Activated gamma-delta T cell treated with anti-CD3 and anti-CD28 coated beads, Interleukin-2, amount 50 U/mL, for 16 hours (primary cell): ENCODE data around the gene KRT1.
"Not testable (repeated sequence)": the region's sequence is repeated elsewhere in the genome, so short reads cannot be mapped to it uniquely, and the experiment has no call there.

ENCODE experiments used
- DNase-seq: peaks from one replicate; pipeline ENCODE4 v3.0.0-alpha.2; 2020; ENCODE audit warnings: low read depth

KRT1 gene

DNA sequence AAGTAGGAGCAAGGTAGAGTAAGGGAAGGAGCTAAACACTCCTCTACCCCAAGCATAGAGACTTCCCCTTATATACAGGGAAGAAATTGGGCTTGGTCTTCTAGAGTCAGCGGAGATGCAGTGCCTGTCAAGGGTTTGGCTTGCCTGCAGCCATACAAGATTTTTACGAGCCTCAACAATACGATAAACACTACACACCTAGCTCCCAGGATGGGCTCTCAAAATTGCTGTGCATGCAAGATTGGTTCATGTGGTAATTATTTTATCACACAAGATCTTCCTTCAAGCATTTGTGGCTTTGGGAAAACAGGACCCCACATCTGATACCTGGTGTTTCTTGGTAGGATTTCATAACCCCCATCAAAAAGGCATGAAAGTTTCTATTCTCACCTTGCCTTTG, at the start of gene KRT1:
Gene KRT1, minus strand, starts transcription at position 45 of the 400 bp plus-strand sequence. CDS start 59 bp downstream, outside the sequence.
- no peak for DNase-seq

GRCh38 chr12:52729147-52729546, 48.9 kb upstream of the KRT1 start:
- no peak for DNase-seq

- DNase-seq: no peak
Observed at GRCh38 chr12:52728374-52728773, 48.2 kb upstream of the KRT1 start.

GRCh38 chr12:52727037-52727436, 46.8 kb upstream of the KRT1 start:
- no peak for DNase-seq

DNA sequence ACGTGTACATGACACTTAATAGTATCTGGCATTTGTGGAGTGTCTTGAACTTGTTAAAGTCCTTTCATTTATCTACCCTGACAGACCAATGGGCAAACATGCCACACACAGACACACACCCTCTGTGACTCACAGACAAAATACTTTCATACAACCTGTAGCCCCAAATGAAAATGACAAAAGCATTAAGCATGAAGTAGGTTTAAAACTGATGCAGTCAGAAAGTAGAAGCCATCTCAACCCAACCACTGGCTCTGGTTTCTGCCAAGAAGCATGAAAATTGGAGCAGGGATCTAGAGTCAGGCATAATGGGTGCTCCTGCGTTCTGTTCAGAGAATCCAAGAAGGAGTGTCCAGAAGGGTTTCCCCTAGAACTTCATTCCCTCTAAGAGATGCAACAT, 46.2 kb upstream of the KRT1 start:
- DNase-seq: no peak

DNA sequence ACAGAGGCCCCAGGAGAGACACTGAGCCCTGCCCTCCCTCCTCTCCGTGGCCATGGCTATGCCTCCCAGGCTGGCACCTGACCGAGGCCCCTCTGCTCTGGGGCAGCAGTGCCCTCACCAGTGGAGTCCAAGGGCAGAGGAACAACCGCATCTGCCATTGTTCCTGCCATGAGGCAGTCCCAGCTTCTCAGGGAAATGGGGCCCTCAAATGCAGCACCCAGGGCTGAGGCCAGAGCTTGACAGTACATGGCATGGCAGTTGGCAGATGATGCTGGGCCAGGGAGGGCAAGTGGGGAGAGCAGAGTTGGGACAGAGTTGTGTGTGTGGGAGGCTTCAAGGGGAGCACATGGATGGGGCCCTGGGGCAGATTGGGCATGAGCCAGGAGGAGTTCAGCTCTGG, 44.2 kb upstream of the KRT1 start:
- no peak for DNase-seq

GRCh38 chr12:52722680-52723079, 42.5 kb upstream of the KRT1 start:
- DNase-seq: no peak

- DNase-seq: no peak
Observed at GRCh38 chr12:52721838-52722470, 41.7 kb upstream of the KRT1 start.

- DNase-seq: no peak
Observed at GRCh38 chr12:52720365-52720886, 40.2 kb upstream of the KRT1 start.

GRCh38 chr12:52716061-52716460, 35.9 kb upstream of the KRT1 start:
- DNase-seq: no peak

- DNase-seq: no peak
Observed at GRCh38 chr12:52715416-52715815, 35.2 kb upstream of the KRT1 start.

DNA sequence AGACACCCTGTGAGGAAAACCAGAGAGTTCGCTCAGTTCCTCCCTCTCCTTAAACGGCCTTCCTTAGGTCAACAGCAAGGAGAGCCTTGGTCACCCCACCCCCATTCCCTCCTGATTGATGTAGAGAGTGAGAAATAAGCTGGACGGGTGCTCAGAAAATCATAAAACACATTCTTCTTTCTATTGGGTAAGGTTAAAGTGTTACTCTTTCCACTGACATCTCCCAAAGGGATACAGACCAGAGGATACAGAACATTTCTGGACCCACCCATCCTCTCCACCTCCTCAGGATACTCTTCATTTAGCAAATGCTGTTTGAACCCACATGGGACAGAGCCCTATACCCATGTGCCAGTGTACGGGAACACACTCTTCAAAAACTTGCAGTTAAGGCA, 34.7 kb upstream of the KRT1 start:
- DNase-seq: no peak

GRCh38 chr12:52713960-52714886, 34.0 kb upstream of the KRT1 start:
- no peak for DNase-seq

DNA sequence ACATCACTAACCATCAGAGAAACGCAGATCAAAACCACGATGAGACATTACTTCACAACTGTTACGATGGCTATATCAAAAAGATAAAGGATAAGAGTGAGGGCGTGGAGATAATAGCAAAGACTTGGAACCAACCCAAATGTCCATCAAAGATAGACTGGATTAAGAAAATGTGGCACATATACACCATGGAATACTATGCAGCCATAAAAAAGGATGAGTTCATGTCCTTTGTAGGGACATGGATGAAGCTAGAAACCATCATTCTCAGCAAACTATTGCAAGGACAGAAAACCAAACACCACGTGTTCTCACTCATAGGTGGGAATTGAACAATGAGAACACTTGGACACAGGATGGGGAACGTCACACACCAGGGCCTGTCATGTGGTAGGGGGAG, 31.9 kb upstream of the KRT1 start:
- not testable (repeated sequence) for DNase-seq

DNA sequence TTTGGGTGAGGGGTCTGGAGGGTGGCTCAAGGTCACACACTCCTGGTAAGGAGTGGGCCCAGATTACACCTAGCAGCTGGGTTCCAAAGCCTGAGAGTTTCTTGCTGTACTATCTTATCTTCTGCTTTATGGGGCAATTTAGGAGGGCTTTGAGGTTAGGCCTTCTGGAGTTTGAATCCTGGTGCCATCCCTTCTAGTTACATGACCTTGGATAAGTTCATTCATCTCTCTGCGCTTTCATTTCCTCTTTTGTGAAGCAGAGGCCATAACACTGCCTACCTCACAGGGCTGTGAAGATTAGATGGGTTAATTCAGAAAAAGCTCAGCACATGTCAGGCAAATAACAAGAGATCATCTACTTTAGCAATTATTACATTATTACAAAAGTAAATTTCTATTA, 30.5 kb upstream of the KRT1 start:
- DNase-seq: no peak

- DNase-seq: no peak
Observed at GRCh38 chr12:52708010-52708409, 27.8 kb upstream of the KRT1 start.

DNA sequence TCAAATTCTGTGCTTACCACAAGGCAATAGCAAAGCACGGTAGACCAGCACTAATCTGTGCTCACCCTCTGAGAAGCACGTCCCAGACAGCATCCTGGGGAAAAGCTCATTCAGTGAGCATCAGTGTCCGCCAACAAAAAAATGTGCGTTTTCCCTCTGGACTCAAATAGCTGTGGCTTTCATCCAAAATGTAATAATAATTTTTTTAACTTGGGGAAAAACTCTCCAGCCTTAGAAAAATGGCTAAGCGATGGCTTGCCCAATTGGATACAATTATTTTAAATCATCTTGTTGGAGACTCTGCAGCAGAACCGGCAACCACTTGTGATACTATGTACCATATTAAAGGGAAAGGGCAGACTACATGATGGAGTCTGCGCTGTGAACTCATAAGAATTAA, 24.3 kb upstream of the KRT1 start:
- no peak for DNase-seq

- no peak for DNase-seq
Observed at GRCh38 chr12:52703878-52704277, 23.7 kb upstream of the KRT1 start.

GRCh38 chr12:52703424-52703823, 23.2 kb upstream of the KRT1 start, which contains the start of gene KRT77:
KRT77 (minus strand) TSS chr12:52703524; CDS start chr12:52703434, 90 bp downstream.
- no peak for DNase-seq

- no peak for DNase-seq
Observed at GRCh38 chr12:52702338-52702737, 22.1 kb upstream of the KRT1 start.

GRCh38 chr12:52701281-52701680, 21.1 kb upstream of the KRT1 start:
- DNase-seq: no peak

DNA sequence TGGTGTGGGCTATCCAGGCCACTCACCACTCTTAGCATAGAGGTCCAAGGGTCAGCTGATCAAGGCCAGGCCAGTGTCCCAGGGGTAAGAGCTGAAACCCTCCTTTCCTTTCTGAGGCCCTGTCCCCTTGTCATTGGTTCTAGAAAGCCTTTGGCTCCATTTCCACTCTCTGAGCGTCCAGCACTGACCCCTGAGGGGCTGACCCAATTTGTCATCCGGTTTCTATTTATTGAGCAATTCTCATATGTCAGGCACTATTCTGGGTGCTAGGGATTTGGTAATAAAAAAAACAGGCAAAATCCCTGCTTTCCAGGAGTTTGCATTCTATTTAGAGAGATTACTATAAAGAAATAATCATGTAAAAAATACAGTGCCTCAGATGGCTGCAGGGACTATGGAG, 19.8 kb upstream of the KRT1 start:
- no peak for DNase-seq

DNA sequence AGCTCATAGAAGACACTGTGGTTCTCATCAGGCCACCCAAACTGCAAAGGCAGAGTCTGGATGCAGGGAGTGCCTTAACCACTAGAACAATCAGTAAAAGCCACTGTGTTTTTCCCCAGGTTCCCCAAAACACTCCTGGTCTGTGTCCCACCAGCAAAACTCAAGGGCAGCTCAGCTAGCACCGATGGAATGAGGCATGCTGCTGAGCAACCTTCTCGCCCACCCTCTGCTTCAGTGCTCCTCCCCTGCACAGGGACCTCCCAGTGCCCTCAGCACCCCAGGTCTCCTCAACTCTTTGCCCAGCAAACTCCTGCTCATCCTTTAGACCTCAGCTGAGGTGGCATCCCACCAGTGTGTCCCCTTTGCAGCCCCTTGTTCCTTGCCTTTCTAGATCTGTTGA, 19.2 kb upstream of the KRT1 start:
- DNase-seq: no peak
